ENCODE data around the gene C15orf39. TPM values are rescaled to one million over a fixed set of nuclear protein-coding genes. Genes with fewer than 3 reads are reported as not detected.

Gene C15orf39
- total and polyA plus RNA-seq, 2 experiments from 2014 or later, result 13.4 to 54.1 TPM

DNA sequence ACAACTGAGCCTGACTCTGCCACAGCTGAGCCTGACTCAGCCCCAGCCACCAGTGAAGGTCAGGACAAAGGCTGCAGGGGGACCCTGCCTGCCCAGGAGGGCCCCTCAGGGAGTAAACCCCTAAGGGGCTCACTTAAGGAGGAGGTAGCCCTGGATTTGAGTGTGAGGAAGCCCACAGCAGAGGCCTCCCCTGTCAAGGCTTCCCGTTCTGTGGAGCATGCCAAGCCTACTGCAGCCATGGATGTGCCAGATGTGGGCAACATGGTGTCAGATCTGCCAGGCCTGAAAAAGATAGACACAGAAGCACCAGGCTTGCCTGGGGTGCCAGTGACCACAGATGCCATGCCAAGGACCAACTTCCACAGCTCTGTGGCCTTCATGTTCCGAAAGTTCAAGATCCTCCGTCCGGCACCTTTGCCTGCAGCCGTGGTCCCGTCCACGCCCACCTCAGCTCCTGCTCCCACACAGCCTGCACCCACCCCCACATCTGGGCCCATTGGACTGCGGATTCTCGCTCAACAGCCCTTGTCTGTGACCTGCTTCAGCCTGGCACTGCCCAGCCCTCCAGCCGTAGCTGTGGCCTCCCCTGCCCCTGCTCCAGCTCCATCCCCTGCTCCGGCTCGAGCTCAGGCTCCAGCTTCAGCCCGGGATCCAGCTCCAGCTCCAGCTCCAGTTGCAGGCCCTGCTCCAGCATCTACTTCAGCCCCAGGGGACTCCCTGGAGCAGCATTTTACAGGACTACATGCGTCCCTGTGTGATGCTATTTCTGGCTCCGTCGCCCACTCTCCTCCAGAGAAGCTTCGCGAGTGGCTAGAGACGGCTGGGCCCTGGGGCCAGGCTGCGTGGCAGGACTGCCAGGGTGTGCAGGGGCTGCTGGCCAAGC lies 6.2 kb downstream of the C15orf39 start:
- Histone ChIP-seq H3K27me3 (ENCODE audit: insufficient read depth) (no peaks in the 10 kb centered on the region), H3K79me2 (replicated peaks; ENCODE audit: insufficient read depth) (peaks cover 64% of the 10 kb centered on the region), H3F3A (replicated peaks; ENCODE audit: low read depth) (no peaks in the 10 kb centered on the region), H3K4me1 (ENCODE audit: insufficient read depth) (peaks cover 19% of the 10 kb centered on the region), H4K20me1 (replicated peaks; ENCODE audit: insufficient read depth) (peaks cover 62% of the 10 kb centered on the region), H3K4me3 (no peak overlapping the region), H3K9me2 (ENCODE audit: insufficient read depth) (no peaks in the 10 kb centered on the region), H3K36me3 (ENCODE audit: insufficient read depth) (peaks cover 14% of the 10 kb centered on the region; the same call in 1 of the 2 replicates), H2AFZ (no peak overlapping the region), H3K27ac (ENCODE audit: low read depth) (no peak overlapping the region), H3K4me2 (no peak overlapping the region)
- no peak overlapping the region for H3K4me3 Mint-ChIP-seq
- H3K4me1 Mint-ChIP-seq, result peaks cover 28% of the 10 kb centered on the region
- peaks cover 16% of the 10 kb centered on the region for H3K27me3 Mint-ChIP-seq (ENCODE audit: insufficient read depth, low read depth, poor library complexity)
- TF ChIP-seq JUNB (IDR thresholded peaks at IDR 0.05; ENCODE audit: unreplicated experiment) (no peak), EZH2phosphoT487 (IDR thresholded peaks at IDR 0.05; ENCODE audit: unreplicated experiment) (no peak), EZH2 (IDR thresholded peaks at IDR 0.05; ENCODE audit: low read depth, unreplicated experiment) (no peak), NANOG (IDR thresholded peaks at IDR 0.05; ENCODE audit: borderline replicate concordance) (no peak), CREB1 (CRISPR knock-in tag; IDR thresholded peaks at IDR 0.05; ENCODE audit: low read depth) (no peak), STAT1 (IDR thresholded peaks at IDR 0.05; ENCODE audit: unreplicated experiment) (no peak), ZNF114 (CRISPR knock-in tag; IDR thresholded peaks at IDR 0.05) (no peak), ZNF331 (CRISPR knock-in tag; IDR thresholded peaks at IDR 0.05; ENCODE audit: low read depth) (no peak), POLR2AphosphoS5 (IDR thresholded peaks at IDR 0.05; ENCODE audit: low read depth) (no peak)
- TF ChIP-seq, protein P1, sequence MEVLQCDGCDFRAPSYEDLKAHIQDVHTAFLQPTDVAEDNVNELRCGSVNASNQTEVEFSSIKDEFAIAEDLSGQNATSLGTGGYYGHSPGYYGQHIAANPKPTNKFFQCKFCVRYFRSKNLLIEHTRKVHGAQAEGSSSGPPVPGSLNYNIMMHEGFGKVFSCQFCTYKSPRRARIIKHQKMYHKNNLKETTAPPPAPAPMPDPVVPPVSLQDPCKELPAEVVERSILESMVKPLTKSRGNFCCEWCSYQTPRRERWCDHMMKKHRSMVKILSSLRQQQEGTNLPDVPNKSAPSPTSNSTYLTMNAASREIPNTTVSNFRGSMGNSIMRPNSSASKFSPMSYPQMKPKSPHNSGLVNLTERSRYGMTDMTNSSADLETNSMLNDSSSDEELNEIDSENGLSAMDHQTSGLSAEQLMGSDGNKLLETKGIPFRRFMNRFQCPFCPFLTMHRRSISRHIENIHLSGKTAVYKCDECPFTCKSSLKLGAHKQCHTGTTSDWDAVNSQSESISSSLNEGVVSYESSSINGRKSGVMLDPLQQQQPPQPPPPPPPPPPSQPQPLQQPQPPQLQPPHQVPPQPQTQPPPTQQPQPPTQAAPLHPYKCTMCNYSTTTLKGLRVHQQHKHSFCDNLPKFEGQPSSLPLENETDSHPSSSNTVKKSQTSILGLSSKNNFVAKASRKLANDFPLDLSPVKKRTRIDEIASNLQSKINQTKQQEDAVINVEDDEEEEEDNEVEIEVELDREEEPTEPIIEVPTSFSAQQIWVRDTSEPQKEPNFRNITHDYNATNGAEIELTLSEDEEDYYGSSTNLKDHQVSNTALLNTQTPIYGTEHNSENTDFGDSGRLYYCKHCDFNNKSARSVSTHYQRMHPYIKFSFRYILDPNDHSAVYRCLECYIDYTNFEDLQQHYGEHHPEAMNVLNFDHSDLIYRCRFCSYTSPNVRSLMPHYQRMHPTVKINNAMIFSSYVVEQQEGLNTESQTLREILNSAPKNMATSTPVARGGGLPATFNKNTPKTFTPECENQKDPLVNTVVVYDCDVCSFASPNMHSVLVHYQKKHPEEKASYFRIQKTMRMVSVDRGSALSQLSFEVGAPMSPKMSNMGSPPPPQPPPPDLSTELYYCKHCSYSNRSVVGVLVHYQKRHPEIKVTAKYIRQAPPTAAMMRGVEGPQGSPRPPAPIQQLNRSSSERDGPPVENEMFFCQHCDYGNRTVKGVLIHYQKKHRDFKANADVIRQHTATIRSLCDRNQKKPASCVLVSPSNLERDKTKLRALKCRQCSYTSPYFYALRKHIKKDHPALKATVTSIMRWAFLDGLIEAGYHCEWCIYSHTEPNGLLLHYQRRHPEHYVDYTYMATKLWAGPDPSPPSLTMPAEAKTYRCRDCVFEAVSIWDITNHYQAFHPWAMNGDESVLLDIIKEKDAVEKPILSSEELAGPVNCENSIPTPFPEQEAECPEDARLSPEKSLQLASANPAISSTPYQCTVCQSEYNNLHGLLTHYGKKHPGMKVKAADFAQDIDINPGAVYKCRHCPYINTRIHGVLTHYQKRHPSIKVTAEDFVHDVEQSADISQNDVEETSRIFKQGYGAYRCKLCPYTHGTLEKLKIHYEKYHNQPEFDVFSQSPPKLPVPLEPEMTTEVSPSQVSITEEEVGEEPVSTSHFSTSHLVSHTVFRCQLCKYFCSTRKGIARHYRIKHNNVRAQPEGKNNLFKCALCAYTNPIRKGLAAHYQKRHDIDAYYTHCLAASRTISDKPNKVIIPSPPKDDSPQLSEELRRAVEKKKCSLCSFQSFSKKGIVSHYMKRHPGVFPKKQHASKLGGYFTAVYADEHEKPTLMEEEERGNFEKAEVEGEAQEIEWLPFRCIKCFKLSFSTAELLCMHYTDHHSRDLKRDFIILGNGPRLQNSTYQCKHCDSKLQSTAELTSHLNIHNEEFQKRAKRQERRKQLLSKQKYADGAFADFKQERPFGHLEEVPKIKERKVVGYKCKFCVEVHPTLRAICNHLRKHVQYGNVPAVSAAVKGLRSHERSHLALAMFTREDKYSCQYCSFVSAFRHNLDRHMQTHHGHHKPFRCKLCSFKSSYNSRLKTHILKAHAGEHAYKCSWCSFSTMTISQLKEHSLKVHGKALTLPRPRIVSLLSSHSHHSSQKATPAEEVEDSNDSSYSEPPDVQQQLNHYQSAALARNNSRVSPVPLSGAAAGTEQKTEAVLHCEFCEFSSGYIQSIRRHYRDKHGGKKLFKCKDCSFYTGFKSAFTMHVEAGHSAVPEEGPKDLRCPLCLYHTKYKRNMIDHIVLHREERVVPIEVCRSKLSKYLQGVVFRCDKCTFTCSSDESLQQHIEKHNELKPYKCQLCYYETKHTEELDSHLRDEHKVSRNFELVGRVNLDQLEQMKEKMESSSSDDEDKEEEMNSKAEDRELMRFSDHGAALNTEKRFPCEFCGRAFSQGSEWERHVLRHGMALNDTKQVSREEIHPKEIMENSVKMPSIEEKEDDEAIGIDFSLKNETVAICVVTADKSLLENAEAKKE (CRISPR knock-in tag; IDR thresholded peaks at IDR 0.05), result no peak
- TF ChIP-seq, protein P2, sequence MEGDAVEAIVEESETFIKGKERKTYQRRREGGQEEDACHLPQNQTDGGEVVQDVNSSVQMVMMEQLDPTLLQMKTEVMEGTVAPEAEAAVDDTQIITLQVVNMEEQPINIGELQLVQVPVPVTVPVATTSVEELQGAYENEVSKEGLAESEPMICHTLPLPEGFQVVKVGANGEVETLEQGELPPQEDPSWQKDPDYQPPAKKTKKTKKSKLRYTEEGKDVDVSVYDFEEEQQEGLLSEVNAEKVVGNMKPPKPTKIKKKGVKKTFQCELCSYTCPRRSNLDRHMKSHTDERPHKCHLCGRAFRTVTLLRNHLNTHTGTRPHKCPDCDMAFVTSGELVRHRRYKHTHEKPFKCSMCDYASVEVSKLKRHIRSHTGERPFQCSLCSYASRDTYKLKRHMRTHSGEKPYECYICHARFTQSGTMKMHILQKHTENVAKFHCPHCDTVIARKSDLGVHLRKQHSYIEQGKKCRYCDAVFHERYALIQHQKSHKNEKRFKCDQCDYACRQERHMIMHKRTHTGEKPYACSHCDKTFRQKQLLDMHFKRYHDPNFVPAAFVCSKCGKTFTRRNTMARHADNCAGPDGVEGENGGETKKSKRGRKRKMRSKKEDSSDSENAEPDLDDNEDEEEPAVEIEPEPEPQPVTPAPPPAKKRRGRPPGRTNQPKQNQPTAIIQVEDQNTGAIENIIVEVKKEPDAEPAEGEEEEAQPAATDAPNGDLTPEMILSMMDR (conservative IDR thresholded peaks at IDR 0.05; ENCODE audit: low read depth in 2 of 2), result no peak
- TF ChIP-seq, protein P3, sequence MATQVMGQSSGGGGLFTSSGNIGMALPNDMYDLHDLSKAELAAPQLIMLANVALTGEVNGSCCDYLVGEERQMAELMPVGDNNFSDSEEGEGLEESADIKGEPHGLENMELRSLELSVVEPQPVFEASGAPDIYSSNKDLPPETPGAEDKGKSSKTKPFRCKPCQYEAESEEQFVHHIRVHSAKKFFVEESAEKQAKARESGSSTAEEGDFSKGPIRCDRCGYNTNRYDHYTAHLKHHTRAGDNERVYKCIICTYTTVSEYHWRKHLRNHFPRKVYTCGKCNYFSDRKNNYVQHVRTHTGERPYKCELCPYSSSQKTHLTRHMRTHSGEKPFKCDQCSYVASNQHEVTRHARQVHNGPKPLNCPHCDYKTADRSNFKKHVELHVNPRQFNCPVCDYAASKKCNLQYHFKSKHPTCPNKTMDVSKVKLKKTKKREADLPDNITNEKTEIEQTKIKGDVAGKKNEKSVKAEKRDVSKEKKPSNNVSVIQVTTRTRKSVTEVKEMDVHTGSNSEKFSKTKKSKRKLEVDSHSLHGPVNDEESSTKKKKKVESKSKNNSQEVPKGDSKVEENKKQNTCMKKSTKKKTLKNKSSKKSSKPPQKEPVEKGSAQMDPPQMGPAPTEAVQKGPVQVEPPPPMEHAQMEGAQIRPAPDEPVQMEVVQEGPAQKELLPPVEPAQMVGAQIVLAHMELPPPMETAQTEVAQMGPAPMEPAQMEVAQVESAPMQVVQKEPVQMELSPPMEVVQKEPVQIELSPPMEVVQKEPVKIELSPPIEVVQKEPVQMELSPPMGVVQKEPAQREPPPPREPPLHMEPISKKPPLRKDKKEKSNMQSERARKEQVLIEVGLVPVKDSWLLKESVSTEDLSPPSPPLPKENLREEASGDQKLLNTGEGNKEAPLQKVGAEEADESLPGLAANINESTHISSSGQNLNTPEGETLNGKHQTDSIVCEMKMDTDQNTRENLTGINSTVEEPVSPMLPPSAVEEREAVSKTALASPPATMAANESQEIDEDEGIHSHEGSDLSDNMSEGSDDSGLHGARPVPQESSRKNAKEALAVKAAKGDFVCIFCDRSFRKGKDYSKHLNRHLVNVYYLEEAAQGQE (IDR thresholded peaks at IDR 0.05; ENCODE audit: unreplicated experiment), result no peak
- TF ChIP-seq, protein P4, sequence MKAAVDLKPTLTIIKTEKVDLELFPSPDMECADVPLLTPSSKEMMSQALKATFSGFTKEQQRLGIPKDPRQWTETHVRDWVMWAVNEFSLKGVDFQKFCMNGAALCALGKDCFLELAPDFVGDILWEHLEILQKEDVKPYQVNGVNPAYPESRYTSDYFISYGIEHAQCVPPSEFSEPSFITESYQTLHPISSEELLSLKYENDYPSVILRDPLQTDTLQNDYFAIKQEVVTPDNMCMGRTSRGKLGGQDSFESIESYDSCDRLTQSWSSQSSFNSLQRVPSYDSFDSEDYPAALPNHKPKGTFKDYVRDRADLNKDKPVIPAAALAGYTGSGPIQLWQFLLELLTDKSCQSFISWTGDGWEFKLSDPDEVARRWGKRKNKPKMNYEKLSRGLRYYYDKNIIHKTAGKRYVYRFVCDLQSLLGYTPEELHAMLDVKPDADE (IDR thresholded peaks at IDR 0.05), result no peak
- H3K9me3 Mint-ChIP-seq, result no peaks in the 10 kb centered on the region
- H3K27ac Mint-ChIP-seq, result no peak overlapping the region
- peaks cover 54% of the 10 kb centered on the region for H3K36me3 Mint-ChIP-seq (ENCODE audit: low read depth)
- no peak for DNase-seq (ENCODE audit: low spot score)
- no peak for ATAC-seq

Measured in GM23338 (cell line).